PFSK-1 (cell line): Measurements from ENCODE around the gene USP30.

Experiments
- FOXP2 ChIP-seq: optimal IDR thresholded peaks from 2 replicates; pipeline ENCODE3; 2011; ENCODE audit warnings: borderline replicate concordance, control low read depth, inconsistent platforms; ENCODE audit not compliant: insufficient read depth; ENCODE audit errors: extremely low read length, extremely low read depth
- POLR2AphosphoS5 ChIP-seq: IDR thresholded peaks from 2 replicates; pipeline ENCODE4 v1.6.1; 2012; ENCODE audit warnings: low read depth, mild to moderate bottlenecking, control low read depth, low read length, moderate library complexity
- SIN3A ChIP-seq: IDR thresholded peaks from 2 replicates; pipeline ENCODE4 v1.6.1; 2012; ENCODE audit warnings: mild to moderate bottlenecking, low read length, moderate library complexity, borderline replicate concordance; ENCODE audit not compliant: insufficient read depth
- TAF1 ChIP-seq: IDR thresholded peaks from 2 replicates; pipeline ENCODE4 v1.6.1; 2012; ENCODE audit warnings: low read length, control low read depth, borderline replicate concordance; ENCODE audit not compliant: insufficient read depth
- TF ChIP-seq, protein P1 (sequence below), 2 experiments: IDR thresholded peaks; 2 replicates each; pipeline versions ENCODE4 v1.6.1 to v1.8.0; 2011 to 2012; ENCODE audit warnings: low read depth in 2 of 2, low read length in 2 of 2, control low read depth in 1 of 2, inconsistent platforms in 1 of 2, mild to moderate bottlenecking in 1 of 2, moderate library complexity in 1 of 2; ENCODE audit not compliant: insufficient read depth in 1 of 2

The USP30 gene

DNA sequence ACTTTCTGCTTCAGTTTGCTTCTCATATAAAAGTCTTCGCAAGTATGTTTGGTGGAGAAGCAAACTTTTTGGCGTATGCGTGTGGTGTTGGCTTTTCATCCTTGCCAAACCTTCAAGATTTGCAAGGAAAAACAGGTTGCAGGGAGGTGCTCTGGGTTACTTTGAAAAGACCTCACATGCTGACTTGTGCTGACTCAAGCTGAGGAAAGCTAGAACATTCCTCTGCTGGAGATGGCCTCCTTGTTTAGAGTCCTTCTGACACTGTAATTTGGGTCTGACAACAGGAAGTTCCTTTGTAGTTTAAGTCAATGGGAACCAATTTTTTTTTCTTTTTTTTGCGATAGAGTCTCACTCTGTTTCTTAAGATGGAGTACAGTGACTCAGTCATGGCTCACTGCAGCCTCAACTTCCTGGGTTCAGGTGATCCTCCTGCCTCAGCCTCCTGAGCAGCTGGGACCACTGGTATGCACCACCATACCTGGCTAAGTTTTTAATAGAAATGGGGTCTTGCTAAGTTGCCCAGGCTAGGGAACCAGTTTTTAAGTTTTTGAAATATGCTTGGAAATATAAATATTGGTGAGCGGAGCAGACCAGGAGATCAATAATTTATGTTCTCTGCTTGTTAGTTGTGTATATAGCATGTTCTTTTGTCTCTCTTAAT, 61.4 kb downstream of the USP30 start:
- TF ChIP-seq, protein P1, sequence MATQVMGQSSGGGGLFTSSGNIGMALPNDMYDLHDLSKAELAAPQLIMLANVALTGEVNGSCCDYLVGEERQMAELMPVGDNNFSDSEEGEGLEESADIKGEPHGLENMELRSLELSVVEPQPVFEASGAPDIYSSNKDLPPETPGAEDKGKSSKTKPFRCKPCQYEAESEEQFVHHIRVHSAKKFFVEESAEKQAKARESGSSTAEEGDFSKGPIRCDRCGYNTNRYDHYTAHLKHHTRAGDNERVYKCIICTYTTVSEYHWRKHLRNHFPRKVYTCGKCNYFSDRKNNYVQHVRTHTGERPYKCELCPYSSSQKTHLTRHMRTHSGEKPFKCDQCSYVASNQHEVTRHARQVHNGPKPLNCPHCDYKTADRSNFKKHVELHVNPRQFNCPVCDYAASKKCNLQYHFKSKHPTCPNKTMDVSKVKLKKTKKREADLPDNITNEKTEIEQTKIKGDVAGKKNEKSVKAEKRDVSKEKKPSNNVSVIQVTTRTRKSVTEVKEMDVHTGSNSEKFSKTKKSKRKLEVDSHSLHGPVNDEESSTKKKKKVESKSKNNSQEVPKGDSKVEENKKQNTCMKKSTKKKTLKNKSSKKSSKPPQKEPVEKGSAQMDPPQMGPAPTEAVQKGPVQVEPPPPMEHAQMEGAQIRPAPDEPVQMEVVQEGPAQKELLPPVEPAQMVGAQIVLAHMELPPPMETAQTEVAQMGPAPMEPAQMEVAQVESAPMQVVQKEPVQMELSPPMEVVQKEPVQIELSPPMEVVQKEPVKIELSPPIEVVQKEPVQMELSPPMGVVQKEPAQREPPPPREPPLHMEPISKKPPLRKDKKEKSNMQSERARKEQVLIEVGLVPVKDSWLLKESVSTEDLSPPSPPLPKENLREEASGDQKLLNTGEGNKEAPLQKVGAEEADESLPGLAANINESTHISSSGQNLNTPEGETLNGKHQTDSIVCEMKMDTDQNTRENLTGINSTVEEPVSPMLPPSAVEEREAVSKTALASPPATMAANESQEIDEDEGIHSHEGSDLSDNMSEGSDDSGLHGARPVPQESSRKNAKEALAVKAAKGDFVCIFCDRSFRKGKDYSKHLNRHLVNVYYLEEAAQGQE (IDR thresholded peaks at IDR 0.05; ENCODE audit: insufficient read depth in 1 of 2, low read depth in 2 of 2, low read length in 2 of 2), result no peak

DNA sequence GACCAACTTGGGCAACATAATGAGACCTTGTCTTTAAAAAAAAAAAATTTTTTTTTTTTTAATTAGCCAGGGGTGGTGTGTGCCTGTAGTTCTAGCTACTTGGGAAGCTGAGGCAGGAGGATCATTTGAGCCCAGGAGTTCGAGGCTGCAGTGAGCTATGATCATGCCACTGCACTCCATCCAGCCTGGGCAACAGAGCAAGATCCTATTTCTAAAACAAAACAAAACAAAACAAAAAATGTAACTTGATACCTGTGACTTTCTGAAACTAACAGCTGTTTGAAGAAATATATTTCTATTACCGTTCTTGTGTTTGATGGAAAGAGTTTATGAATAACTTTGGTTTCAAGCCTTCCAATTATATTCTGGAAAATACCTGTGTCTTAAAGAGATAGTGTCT, 62.3 kb downstream of the USP30 start:
- TF ChIP-seq FOXP2 (no peak), SIN3A (no peak), TAF1 (no peak), POLR2AphosphoS5 (no peak)
- TF ChIP-seq, protein P1 (IDR thresholded peaks at IDR 0.05; ENCODE audit: insufficient read depth in 1 of 2, low read depth in 2 of 2, low read length in 2 of 2), result no peak

DNA sequence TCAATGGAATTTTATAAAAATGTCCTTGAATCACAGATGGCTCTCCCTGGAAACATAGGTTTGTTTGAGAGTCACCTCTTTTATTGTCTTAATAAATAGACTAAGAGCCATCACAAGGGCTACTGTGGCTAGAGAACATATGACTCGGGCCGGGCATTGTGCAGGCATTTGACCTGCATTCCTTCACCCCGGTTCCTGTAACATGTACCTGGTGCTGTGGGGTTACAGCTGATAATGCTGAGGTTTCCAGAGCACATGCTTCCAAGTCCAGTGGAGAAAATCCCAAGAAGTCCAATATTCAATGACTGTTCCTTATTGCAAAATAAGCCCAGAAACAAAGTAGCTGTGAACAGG, 63.0 kb downstream of the USP30 start:
- TF ChIP-seq FOXP2, result no peak
- no peak for TF ChIP-seq TAF1
- no peak for TF ChIP-seq POLR2AphosphoS5

DNA sequence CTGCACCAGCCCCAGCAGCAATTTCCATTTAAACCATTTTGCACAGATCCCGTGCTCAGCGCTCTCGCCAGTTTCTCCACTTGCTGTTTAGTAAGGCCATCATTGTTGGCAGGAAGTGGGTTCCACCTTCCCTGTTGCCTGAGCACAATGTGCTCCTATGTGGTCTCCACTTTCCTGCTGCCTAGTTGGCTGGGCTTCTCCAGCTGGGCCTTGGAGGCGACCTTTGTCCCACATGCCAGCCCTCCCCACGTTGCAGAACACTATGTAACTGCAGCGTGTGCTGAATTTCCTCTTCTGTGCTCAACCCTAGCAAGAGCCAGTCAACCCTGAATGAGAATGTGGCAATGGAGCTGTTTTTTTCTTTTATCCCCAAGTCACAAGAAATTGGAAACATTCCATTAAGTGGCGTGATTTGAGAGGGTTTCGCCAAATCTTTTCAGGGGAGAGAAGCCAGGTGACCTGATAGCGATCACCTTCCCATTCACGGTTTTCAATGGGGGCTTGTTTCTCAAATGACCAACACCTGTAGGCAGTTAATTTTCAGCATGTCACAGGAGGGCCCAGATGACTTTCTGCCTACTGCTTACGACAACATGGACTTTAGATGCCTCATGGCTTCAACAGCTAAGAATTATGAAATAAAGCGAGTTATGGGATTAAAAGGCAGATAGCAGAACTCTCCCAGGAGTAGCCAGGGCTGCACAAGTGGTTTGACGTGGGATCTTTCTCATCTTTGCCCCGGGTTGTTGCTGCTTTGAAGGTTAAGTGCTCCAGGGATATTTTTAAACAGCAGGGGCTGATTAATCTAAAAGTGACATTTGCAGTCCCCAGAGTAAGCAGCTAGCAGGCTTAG, 63.6 kb downstream of the USP30 start, which contains the start of gene ACACB:
Gene ACACB (plus strand): TSS at position 830 of the 853 bp plus-strand sequence. CDS start 22,819 bp downstream, outside the sequence.
- TF ChIP-seq POLR2AphosphoS5, result no peak

DNA sequence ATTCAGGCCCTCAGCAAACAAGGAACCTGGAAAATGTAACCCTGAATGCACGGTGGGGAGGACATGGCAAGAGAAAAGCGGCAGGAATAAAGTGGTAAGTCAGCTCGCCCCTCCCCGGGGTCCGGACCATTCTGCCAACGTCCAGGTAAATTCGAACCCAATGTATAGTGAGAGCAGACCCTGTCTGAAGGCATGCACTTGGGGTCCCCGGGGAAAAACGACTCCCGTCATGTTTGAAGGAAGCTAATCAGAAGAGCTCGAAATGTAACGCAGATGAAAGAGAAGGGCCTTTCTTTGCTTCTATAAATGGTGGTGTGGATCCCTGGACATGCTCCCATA, 64.2 kb downstream of the USP30 start:
- TF ChIP-seq TAF1 (no peak), POLR2AphosphoS5 (no peak), SIN3A (no peak), FOXP2 (no peak)
- TF ChIP-seq, protein P1 (IDR thresholded peaks at IDR 0.05; ENCODE audit: insufficient read depth in 1 of 2, low read depth in 2 of 2, low read length in 2 of 2), result no peak

DNA sequence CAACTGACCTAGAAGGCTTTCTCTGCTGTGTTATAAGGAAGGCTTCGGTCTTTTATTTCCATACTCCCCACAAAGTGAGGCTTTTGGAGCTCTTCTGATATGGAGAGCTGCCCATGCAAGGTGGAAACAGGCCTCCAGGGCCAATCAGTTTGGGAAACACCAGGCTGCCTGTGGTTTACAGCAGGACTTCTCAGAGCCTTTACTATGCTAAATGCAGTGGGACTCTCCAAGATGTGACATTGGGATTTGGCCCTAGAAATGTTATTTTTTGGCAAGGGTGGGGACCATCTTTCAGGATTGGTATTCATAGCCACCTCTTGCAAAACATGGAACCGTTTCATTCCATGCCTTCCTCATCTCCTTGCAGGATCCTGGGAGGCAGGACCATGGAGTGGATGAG, 67.7 kb downstream of the USP30 start:
- TF ChIP-seq SIN3A, result no peak
- no peak for TF ChIP-seq TAF1
- TF ChIP-seq, protein P1 (IDR thresholded peaks at IDR 0.05; ENCODE audit: insufficient read depth in 1 of 2, low read depth in 2 of 2, low read length in 2 of 2), result no peak
- no peak for TF ChIP-seq POLR2AphosphoS5
- TF ChIP-seq FOXP2, result no peak
